Activated CD4-positive, alpha-beta T cell treated with anti-CD3 and anti-CD28 coated beads, Interleukin-2, Interleukin-6, amounts not matched to agents 100 ng/mL and 50 ng/mL, durations not matched to agents 16 hours and 8 hours (primary cell): ENCODE results near the gene RPL4.

Experiments used
- DNase-seq: peaks from one replicate; pipeline ENCODE4 v3.0.0-alpha.2; 2020

Gene RPL4

GRCh38 chr15:66452971-66453580 is 51.6 kb downstream of the RPL4 start:
- DNase-seq, result no peak

DNA sequence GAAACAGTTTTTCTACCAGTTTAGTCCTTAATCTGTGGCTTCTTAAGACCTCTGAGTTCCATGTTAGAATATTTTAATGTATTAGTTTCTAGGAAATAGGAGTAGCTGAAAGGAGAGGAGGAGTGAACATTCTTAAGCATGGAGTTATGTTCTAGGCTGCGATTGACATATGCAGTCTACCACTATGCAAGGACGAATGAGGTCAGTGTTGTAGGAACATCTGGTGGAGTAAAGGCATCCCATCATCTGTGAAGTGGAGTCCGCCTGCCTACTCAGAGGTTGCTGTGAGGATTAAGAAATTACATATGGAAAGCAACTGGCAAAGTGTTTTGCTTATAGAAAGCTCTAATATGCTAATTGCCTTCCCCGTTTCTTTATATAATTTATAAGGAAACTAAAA is 52.2 kb downstream of the RPL4 start:
- DNase-seq, result no peak
